Thyroid gland (tissue), 4 donors: Measurements from ENCODE around the gene IFI44.

Source experiments
- POLR2A ChIP-seq, 2 donors: fragments of 450-650 bp; IDR thresholded peaks; one replicate each; pipeline ENCODE4 v1.6.1; 2017; ENCODE audit warnings: antibody characterized with exemption in 2 of 2, mild to moderate bottlenecking in 2 of 2, moderate library complexity in 1 of 2
- TF ChIP-seq, protein P1 (sequence below), 6 experiments: fragments of 200-600 bp in 3 of 6; fragments of 450-650 bp in 3 of 6; sonication (generic) in 3 of 6; IDR thresholded peaks; one replicate each; pipeline ENCODE4 v1.5.1; 2016 to 2019; ENCODE audit warnings: antibody characterized with exemption in 6 of 6, mild to moderate bottlenecking in 2 of 6, inconsistent platforms in 1 of 6, moderate library complexity in 1 of 6

DNA sequence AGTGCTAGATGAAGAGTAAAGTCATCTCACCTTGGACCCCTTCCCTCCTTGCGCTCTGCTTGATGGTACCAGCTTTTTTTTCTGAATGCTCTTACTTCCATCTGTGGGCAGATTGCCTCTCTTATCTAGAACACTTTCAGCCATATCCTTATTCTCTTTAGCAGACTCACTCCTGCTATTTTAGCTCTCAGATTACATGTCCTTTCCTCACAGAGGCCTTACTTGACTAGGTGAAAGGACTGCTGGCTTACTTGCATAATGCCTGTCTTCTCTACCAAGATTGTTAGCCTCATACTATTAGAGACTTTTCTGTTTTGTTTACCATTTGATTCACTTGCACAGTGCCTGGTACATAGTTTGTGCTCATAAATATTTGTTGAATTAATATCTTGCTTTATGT, 9.3 kb downstream of the IFI44 start:
- TF ChIP-seq, protein P1, sequence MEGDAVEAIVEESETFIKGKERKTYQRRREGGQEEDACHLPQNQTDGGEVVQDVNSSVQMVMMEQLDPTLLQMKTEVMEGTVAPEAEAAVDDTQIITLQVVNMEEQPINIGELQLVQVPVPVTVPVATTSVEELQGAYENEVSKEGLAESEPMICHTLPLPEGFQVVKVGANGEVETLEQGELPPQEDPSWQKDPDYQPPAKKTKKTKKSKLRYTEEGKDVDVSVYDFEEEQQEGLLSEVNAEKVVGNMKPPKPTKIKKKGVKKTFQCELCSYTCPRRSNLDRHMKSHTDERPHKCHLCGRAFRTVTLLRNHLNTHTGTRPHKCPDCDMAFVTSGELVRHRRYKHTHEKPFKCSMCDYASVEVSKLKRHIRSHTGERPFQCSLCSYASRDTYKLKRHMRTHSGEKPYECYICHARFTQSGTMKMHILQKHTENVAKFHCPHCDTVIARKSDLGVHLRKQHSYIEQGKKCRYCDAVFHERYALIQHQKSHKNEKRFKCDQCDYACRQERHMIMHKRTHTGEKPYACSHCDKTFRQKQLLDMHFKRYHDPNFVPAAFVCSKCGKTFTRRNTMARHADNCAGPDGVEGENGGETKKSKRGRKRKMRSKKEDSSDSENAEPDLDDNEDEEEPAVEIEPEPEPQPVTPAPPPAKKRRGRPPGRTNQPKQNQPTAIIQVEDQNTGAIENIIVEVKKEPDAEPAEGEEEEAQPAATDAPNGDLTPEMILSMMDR (IDR thresholded peaks at IDR 0.05), result no peak
- no peak for TF ChIP-seq POLR2A (IDR thresholded peaks at IDR 0.05)
